CD4-positive, alpha-beta T cell treated with Interleukin-12 subunit alpha and Interleukin-12 subunit beta, for 1 hour (primary cell): ENCODE measurements around the gene RBM20.

ENCODE experiments used
- DNase-seq: peaks from one replicate; pipeline ENCODE4 v3.0.0-alpha.2; 2020

The RBM20 gene

DNA sequence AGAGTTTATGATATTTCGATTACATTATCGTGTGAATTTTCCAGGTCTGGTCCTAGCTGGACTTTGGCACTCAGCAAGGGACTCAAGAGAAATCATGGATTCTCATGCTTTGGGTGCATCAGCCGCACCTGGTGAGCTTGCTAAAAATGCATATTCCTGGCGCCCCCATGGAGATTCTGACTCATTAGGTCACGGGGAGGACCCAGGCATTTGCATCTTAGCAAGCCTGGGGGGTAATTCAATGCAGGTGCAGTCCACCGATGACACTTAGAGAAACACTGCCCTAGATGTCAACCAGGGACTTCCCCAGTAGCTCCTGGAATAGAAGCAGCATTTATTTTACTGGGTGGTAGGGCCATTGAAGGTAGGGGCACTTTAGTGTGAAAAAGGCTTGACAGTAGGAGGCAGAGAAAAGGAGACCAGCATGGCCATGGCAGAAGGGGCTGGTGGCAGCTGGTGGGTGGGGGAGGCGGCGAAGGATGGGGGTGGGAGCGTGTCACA, 197.7 kb downstream of the RBM20 start:
- DNase-seq: no peak

DNA sequence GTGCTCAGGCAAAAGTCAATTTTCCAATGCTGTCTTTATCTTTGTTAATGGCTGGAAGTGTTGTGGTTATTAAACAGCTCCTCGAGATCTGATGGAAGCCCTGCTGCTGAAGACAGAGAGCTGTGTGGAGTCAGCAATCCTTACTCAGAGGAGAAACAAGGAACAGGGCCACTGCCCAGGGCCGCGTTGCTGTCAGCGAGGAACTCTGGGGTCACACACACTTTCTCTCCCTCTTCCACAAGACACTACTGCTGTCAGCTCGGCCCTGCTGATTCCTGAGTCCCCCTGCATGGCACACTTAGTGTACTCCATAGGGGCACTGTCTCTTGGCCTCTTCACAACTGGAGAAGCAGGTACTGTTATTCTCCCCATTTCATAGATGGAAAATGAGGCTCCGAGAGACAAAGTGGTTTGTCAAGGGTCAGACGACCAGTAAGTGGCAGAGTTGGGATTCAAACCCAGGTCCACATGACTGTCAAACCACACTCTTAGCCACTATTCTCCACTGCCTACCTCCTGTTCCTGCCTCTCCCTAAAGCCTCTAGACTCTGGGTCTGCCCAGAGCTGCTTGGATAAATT, 198.3 kb downstream of the RBM20 start:
- no peak for DNase-seq

DNA sequence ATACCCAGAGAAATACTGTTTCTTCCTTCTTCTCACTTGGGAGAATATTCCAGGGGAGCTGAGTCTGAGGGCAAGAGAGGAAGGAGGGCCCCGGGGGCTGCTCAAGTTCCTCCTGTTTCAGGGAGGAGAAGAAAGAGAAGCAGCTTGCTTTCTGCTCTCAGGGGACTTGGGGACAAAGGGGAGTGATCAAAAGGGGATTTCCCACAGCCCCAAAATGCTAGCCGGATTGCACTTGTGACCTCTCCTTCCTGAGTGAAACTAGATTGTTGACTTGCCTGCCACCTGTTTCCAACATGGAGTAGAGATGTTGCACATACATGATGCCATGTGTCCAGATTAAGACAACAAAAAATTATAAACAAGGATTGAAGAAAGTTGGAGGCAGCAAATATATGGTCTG, 198.9 kb downstream of the RBM20 start:
- peak; percentile 73 for DNase-seq

DNA sequence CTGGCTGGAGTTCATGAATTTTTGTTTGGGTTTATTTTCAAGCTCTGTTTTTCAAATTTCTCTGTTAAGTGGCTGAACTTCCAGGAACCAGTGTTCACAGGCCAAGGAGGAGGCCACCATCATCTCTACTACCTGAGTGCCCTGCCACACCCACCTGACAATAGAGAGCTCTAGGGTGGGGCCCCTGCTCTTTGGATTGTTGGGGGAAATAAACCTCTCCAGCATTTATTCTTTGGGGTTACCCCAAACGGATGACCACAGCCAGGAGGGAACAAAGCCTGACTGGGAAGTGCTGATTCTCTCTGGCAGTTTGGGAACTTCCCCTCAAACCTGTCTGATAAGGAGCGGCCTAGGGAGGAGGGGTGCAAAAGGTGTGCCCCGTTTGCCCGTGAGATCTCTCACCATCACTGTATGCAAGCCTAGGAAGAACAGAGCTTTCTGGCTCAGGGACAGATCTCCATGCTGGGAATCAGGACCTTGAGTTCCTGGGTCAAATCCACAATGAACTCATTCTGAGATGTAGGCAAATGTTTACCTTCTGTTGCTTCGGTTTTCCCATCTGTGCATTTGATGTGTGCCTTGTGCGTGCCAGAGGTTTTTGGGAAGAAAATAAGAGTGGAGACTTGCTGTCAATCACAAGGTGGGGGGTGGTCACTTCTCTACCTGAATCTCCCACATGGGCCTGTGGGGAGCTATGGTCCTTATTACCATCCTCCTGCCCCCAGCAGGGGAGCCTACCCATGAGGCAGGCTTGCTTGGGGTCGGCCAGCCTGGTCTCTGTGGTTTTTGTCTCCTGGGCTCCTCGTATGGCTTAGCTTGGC, 199.9 kb downstream of the RBM20 start:
- no peak for DNase-seq

DNA sequence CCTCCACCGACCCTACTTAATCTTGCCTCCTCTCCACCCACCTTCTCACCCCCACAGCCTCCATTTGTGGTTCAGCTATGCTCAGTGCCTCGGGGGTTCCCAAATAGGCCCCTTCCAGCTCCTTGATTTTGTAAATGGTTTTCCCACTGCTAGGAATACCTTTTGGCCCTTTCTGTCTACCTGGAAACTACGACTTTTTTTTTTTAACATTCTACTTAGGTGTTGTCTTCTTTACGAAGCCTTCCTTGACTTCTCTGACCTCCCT, 200.4 kb downstream of the RBM20 start:
- no peak for DNase-seq

DNA sequence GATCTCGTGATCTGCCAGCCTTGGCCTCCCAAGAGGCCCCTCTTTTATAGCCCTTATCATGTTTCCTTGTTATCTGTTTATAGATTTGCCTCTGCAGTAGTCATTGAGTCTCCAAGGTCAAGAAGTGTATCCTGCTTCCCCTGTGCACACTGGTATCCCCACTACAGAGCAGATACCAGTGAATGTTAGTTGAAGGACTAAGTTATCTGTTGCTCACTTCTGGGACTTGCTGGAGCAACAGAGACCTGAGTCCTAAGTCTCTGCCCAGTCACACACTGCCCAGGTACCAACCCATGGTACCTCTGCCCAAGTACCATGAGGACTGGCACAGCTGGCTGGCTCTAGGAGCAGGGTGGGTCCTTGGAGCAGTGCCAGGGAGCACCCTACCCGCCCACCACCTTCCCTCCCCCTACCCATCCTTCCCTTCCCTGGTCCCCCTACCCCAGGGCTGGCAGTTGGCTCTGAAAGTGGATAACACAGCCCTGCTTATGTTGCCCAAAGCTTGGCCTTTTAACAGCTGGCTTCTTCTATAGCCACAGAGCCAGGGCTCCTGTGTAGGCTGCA, 201.1 kb downstream of the RBM20 start:
- DNase-seq: no peak

DNA sequence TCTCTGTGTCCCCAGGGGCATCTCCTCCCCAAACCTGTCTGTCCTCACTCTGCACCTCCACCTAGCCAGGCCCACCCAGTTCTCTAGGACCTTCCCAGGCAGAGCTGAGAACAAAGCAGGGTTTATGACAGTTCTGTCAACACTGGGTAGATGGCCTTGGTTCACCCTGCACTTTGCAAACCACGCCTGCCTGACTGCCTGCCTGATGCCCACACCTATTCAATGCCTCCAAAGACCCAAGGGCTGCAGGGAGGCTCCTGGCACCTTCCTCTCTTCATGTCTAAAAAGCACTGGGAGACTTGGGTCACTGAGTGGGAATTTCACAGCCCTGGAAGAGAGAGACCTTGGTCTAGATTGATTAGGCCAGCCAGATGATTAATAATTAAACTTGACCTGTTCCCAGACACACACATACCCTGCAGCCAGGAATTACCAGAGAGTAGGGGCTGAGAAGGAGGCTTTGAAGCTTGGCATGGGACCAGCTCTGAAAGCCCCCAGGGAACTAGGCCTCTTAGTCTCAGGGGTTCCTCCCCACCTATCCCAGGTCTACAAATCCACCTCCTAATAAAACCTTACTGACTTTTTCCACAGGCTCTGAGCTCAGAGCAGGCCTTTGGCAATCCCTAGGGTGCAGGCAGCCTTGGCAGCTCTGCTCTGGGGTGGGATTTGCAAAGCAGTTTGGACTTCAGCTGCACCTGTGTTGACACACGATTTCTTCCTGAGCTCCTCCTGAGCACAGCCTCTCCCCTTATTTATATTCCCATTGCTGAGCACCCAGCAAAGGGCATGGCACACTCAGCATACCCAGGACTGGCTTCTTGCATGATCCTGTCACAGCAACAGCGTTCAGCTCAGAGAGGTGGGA, 201.9 kb downstream of the RBM20 start:
- DNase-seq: no peak

DNA sequence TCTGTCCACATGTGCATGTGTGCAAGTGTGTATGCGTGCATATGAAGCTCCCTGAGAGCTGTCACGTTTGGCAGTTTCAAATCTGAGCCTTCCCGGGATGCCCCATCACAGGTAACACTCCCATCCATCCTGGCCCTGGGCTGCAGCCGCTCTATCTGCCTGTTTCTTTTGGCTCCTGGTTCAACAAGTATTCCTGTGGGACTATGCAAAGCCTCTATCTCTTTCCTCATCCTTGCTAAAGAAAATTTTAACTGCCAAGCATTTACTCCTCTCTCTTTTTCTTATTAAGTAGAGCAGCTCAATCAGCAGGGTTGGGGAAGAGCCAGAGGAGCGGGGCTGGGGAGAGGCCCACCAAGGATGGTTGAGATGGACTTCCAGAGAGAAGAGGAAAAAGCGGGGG, 203.2 kb downstream of the RBM20 start:
- DNase-seq: no peak

DNA sequence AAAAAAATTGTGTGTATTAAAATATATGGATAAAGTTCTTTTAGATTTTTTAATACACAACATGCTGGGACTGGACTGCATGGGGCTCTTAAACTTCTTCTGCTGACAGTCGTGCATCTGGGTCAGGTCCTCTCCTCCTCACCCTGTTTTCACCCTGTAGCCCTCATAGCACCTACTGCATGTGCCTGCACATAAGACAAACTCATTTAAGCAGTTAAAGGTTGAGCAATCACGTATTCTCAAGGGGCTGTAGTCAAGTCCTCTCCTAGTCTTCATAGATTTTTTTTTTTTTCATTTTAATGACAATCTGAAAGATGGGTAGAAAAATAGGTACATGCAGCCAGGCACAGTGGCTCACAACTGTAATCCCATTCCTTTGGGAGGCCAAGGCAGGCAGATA, 204.0 kb downstream of the RBM20 start:
- no peak for DNase-seq

DNA sequence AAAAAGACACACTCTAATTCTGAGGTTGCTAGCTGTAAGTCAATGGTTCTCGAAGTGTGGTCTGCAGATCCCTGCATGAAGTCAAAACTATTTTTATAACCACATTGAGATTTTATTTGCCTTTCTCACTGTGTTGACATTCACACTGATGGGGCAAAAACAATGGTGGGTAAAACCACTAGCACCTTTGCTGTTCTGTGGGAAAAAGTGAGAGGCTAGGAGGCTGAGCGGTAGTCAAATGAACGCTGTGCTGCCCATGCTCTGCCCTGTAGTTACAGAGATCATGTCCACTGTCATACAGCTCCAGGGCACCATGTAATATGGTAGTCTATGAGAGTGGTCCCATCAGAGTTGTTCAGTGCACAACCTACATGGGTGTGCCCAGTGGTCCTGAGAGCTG, 206.0 kb downstream of the RBM20 start:
- DNase-seq: peak; percentile 46

DNA sequence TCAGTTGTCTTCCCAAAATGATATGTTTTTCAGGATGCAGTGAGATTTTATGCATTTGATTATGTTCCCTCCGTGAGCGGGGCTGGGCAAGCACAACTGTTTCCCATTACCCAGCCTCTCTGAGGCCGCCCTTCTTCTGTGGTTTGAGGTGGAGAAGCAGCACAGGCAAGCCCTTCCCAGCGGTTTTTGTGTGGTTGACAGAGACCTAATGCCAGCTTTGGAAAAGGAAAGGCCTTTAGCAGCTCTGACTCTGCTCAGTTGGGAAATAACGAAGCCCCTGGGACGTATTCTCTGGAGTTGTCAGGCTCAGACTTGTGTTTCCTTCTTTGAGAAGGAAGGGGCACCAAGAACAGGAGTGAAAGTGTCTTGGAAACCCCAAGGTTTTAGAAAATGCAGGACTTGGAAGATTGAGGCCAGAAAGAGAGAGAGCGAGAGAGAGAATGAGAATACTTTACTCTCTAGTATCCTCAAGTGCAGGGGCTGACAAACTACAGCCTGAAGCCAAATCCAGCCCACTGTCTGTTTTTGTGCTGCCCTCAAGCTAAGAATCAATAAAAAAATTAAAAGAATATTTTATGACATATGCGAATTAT, 207.0 kb downstream of the RBM20 start:
- no peak for DNase-seq

DNA sequence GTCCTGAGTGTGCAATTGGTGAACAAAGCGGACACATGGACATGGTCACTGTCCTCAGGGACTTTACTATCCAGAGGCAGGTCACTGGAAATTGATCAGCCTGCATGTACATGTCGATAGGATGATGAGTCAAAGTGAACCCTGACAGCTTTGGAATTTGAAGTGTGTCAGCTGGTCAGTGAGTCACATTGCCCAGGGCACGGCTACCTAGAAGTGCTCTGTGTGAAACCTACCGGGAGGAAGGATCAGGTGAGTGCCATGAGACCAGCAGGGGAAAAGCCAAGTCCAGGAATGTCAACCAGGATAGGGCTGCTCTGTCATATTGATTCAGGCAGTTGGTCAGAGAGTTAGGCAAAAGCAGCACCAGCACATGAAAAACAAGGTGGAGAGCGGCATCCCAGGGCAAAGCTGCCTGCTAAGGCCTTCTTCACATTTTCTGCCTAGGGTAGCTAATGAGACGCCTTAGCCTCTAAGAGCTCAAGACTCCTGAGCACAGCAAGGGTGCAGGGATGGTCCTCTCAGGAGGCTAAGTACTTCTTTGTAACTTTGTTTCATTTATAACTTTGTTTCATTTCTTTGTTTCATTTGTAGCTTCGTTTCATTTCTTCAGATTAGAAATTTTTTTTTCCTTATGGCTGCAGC, 208.2 kb downstream of the RBM20 start:
- DNase-seq: no peak

DNA sequence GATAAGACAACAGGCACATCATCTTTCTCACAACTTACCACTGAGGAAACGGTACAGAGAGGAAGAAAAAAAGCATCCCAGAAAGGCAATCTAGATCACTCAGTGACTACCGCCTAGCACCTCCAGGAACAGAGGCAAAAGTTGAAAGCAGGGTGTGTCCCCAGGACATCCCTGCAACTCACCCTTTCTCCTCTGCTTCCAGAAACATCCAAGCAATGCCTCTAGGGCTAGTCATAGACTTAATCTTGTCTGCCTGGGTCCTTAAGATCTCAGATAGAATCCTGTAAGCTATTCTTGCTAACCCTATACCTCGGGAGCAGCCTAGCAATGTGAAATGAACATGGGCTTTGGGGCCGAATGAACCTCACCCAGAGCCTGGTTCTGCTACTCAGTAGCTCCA, 208.8 kb downstream of the RBM20 start:
- DNase-seq: no peak

DNA sequence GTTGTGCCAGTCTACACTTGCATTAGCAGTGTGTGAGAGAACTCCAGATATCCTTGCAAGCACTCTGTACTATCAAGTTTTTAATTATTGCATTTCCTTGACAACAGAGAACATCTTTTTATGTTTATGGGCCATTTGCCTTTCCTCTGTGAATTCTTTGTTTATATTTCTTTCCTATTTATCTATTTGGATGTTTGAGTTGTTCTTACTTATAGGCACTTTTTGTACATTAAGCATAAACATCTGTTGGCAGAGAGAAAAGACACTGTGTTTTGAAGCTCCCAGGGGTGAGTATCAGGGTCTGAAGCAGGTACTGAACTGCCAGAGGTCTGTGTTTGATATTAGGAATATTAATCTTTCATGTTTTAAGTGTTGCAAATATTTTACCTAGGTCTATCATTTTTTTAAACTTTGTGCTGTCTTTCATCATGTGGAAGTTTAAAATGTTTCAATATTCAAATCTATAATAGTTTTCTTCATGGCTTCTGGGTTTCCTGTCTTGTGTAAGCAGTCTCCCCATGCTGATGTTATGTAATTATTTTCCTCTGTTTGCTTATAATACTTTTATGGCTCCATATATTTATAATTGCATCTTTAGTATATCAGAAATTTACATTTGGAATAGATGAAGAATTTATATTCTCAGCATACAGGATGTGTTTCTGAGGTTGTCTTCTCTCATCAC, 209.9 kb downstream of the RBM20 start:
- DNase-seq: no peak

DNA sequence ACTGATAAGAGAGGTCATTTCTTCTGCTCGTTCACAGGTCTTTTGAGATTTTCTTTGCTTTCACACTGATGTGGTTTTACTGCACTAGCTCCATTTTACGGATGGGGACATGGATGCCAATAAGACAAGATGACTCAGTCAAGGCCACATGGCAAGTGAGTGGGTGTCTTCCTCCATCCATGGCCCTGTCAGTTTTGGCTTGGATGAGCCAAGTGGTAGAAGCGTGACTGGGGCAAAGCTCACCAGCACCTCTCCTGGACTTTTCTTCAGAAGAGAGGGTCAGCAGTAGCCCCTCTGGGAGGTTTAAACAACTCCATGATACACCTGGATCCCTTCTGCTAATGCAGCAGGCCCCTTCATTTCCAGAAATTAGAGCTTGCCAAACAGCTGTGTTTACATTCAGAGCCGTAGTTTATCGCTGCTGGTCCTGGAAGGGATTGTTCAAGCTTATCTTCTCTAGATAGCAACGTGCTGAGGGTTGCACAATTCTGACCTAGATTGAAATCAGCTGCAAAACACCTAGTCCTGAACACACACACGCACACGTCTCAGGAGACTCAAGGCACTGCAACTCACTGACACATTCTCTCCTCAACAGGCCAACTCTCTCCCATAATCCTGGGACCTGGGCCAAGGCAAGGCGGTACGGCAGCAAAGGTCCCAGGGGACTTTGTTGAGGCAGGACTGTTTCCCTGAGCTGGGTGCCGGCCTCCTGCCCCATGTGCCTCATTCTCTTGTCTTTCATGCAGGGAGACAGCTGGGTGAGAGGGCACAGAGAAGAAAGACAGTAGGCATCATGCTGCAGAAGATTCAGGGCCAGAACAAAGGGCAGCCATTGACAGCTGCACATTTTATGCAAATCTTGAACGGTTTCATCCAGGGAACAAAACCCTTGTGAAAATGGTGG, 213.4 kb downstream of the RBM20 start:
- DNase-seq: no peak

DNA sequence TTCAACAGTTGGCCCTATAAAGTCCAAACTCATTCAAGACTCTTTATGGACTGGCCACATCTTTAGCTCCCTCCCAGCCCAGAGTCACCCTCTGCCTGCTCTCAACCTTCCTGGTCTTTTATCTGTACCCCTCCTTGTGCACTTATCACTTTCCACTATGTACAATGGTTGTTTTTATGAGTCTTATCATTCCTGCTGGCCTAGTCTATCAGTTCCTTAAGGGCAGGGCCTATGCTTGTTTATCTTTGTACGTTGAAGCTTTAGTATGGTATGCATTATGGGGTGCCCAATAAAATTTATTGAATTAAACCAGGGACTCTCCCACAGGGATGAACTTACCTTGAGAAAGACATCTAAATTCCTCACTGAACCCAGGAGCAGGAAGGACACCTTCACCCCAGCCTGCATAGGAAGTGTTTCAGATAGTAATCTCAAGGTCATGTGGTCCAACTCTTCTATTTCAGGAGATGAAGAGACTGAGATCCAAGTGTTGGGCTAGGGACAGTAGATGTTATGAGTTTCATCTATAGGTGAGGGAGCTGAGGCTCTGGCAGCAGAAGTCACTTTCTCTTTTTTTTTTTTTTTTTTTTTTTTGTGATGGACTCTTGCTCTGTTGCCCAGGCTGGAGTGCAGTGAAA, 214.3 kb downstream of the RBM20 start:
- DNase-seq: peak; percentile 44

DNA sequence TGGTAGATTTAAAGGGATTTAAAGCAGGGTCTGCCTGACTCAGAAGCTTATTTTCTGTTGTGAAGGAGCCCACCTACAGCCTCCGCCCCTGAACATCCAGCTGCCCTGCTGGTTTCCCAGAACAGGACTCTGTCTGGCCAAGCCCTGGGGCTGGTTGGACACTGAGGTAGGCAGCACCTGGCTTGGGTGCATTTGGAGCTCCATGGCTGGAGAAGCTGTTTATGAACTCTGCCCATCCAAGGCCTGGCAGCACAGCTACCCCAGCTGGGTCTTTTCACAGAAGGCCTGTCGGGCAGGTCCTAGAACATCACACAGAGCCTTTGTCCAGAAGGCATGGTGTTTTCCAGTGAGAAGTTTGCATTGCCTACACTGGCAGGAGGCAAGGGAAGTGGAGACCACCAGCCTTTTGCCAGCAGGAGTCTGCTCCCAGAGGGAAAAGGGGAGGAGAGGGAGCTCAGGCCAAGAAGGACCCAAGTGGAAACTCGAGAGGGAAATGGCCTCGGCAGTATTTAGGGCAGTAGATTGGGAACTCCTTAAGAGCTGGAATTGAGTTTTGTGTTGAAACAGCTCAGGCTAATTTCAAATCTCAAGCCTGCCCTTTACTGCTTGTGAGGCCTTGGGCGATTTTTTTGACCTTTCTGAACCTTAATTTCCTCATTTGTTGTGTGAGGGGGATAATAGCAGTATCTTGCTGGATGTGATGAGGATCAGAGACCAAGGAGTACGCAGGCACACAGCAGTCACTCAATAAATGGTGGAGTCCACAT, 215.3 kb downstream of the RBM20 start:
- no peak for DNase-seq

DNA sequence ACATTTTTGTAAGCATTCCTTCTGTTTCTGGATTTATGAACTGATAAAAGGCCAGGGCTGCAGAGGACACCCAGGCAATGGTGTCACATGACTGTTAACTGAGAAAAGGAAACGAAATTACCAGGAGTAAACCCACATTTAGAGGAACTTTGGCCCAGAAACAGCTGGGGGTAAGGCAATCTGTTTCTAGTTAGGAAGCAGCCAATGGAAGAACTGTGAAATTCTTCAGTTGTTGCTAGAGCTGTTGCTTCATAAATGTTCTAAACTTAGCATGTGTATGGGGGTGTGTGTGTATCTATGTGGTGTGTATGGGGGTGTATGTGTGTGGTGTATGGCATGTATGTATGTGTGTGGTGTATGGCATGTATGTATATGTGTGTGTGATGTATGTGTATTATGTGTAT, 215.8 kb downstream of the RBM20 start:
- no peak for DNase-seq

DNA sequence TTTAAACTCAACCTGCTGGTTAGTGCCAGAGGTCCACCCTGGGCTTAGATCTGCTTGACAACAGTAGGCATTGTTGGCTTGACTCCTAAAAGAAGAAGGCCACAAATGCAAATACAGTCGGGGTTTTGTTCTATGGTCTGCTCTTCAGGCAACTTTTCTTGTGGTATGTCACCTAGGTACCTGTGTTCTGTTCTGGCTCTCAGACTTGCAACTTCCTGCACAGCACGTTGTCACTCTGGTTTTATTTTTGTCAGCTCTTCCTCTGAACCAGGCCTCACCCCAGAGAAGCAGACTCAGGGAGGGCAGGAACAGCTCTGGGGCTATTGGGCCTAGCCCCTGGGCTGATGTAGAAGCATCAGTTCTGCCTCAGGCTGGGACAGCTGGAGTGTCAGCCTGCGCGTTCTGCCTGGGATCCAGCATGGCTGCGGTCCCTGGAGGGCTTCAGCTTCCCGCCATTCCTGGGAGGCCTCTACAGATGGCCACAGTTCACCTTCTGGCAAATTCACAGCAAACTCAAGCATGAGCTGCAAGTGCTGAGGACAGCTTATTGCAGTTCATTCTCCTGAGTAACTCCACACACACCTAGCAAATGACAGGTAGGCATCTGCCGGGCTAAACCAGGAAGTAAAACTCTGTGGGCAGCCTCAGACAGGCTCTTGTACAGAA, 216.6 kb downstream of the RBM20 start:
- peak; percentile 80 for DNase-seq
